H1 (cell line): ENCODE measurements around the gene SOX10. TPM values are rescaled to one million over a fixed set of nuclear protein-coding genes. Genes with fewer than 3 reads are reported as not detected.

ENCODE experiments used
- ATF3 ChIP-seq: IDR thresholded peaks from 2 replicates; pipeline ENCODE4 v1.6.1; 2011; ENCODE audit warnings: low read depth, mild to moderate bottlenecking, low read length; ENCODE audit not compliant: insufficient read depth
- CTBP2 ChIP-seq: IDR thresholded peaks from 2 replicates; pipeline ENCODE4 v1.7.0; 2011; ENCODE audit warnings: borderline replicate concordance, mild to moderate bottlenecking, moderate library complexity, mixed read lengths, low read length; ENCODE audit not compliant: insufficient read depth, insufficient read length
- polyA plus RNA-seq, 7 experiments: library from polyadenylated mRNA; depleted of rRNA in 3 of 7; stranded (reverse) in 5 of 7; unstranded in 2 of 7; fragments of >200 nt in 5 of 7; fragments of 200-250 nt in 2 of 7; gene quantifications; 1 replicate in 5 of 7; 2 replicates in 1 of 7; 4 replicates in 1 of 7; pipeline versions ENCODE4 v1.2.1 to v1.2.3, GENCODE V29; 2011 to 2013; ENCODE audit warnings: missing spikeins in 2 of 7, mixed read lengths in 2 of 7
- total RNA-seq: library from RNA; stranded (reverse); fragmentation: NEBNext Ultra II Directional; extraction: Animal tissue kit (Norgen Biotek cat#: 25700); gene quantifications from 2 replicates; pipeline ENCODE4 v1.2.1, GENCODE V29; 2021

Gene SOX10
- total and polyA plus RNA-seq, 2 of the 8 experiments (the other 6 are each of a cell fraction or from before 2014, with no cell fraction given) = 2.7 TPM

- no peak for TF ChIP-seq CTBP2
- no peak for TF ChIP-seq ATF3
Measured at GRCh38 chr22:37929390-37929789, 55.0 kb downstream of the SOX10 start (continued).
